ENCODE measurements around the gene CCDC50. TPM values are rescaled to one million over a fixed set of nuclear protein-coding genes. Genes with fewer than 3 reads are reported as not detected.

CCDC50 gene
- total RNA-seq, 1 experiment from 2014 or later, result 106 TPM

DNA sequence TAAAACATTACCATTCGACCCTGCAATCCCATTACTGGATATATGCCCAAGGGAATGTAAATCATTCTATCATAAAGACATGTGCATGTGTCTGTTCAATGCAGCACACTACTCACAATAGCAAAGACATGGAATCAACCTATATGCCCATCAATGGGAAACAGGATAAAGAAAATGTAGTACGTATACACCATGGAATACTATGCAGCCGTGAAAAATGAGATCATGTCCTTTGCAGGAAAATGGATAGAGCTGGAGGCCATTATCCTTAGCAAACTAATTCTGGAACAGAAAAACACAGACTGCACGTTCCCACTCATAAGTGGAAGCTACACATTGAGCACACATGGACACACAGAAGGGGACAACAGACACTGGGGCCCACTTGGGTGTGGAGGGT is 111.3 kb downstream of the CCDC50 start:
- H3K79me2 ChIP-seq (ENCODE audit: low read depth), result no peaks in the 10 kb centered on the region
- H3K4me1 ChIP-seq (replicated peaks; ENCODE audit: insufficient read depth), result no peaks in the 10 kb centered on the region
- H3K9me2 ChIP-seq (ENCODE audit: insufficient read depth), result no peaks in the 10 kb centered on the region
- H3K4me2 ChIP-seq, result no peak overlapping the region
- no peaks in the 10 kb centered on the region for H3K27me3 ChIP-seq (ENCODE audit: insufficient read depth, low read depth)
- ChIA-PET POLR2A (ENCODE audit: unreplicated experiment) (no interaction called here), CTCF (no interaction called here)
- H2AFZ ChIP-seq, result no peak overlapping the region
- BruUV-seq (replicated peaks), result no TSS peak
- no peak for DNase-seq
- no peaks in the 10 kb centered on the region for H3F3A ChIP-seq (ENCODE audit: insufficient read depth, low read depth)
- no peaks in the 10 kb centered on the region for H4K20me1 ChIP-seq (ENCODE audit: insufficient read depth)
- no peaks in the 10 kb centered on the region for H3K9me3 ChIP-seq (ENCODE audit: insufficient read depth, low read depth)
- H3K27ac ChIP-seq, result no peak overlapping the region
- TF ChIP-seq, protein P1, sequence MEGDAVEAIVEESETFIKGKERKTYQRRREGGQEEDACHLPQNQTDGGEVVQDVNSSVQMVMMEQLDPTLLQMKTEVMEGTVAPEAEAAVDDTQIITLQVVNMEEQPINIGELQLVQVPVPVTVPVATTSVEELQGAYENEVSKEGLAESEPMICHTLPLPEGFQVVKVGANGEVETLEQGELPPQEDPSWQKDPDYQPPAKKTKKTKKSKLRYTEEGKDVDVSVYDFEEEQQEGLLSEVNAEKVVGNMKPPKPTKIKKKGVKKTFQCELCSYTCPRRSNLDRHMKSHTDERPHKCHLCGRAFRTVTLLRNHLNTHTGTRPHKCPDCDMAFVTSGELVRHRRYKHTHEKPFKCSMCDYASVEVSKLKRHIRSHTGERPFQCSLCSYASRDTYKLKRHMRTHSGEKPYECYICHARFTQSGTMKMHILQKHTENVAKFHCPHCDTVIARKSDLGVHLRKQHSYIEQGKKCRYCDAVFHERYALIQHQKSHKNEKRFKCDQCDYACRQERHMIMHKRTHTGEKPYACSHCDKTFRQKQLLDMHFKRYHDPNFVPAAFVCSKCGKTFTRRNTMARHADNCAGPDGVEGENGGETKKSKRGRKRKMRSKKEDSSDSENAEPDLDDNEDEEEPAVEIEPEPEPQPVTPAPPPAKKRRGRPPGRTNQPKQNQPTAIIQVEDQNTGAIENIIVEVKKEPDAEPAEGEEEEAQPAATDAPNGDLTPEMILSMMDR (conservative IDR thresholded peaks at IDR 0.05), result no peak
- no peak for TF ChIP-seq EZH2 (IDR thresholded peaks at IDR 0.05; ENCODE audit: low read depth)
- intact Hi-C loops (cut with micrococcal nuclease; ENCODE audit: unreplicated experiment), result no loop called here
- H3K36me3 ChIP-seq (ENCODE audit: low read depth), result no peaks in the 10 kb centered on the region
- no peak overlapping the region for H3K4me3 ChIP-seq

DNA sequence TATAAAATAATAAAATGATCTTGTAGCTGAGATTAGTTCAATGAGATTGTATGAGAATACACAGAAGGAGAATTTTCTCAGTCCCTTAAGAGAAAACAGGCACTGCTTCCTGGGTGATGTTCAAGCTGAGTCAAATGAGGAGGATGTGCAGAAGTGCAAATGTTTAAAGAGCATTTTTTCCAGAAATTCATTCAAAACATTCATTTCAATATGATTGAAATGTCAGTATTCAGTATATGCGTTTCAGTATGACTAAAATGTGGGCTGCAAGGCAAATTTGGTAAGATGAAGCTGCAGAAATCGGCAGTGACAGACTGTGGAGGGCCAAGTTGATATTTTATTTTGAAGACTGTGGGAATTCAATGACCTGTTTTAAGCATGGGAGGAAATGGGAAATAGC is 112.5 kb downstream of the CCDC50 start:
- Histone ChIP-seq H3F3A (ENCODE audit: insufficient read depth, low read depth) (no peaks in the 10 kb centered on the region), H3K9me3 (ENCODE audit: insufficient read depth, low read depth) (no peaks in the 10 kb centered on the region), H3K9me2 (ENCODE audit: insufficient read depth) (no peaks in the 10 kb centered on the region), H3K79me2 (ENCODE audit: low read depth) (no peaks in the 10 kb centered on the region), H3K4me1 (replicated peaks; ENCODE audit: insufficient read depth) (no peaks in the 10 kb centered on the region), H4K20me1 (ENCODE audit: insufficient read depth) (no peaks in the 10 kb centered on the region), H2AFZ (no peak overlapping the region), H3K4me2 (no peak overlapping the region), H3K4me3 (no peak overlapping the region), H3K36me3 (ENCODE audit: low read depth) (no peaks in the 10 kb centered on the region), H3K27ac (no peak overlapping the region), H3K27me3 (ENCODE audit: insufficient read depth, low read depth) (no peaks in the 10 kb centered on the region)
- no peak for TF ChIP-seq EZH2 (IDR thresholded peaks at IDR 0.05; ENCODE audit: low read depth)
- TF ChIP-seq, protein P1 (conservative IDR thresholded peaks at IDR 0.05), result no peak
- CTCF ChIA-PET, result no interaction called here
- BruUV-seq (replicated peaks), result no TSS peak
- POLR2A ChIA-PET (ENCODE audit: unreplicated experiment), result no interaction called here
- no peak for DNase-seq
- intact Hi-C loops (cut with micrococcal nuclease; ENCODE audit: unreplicated experiment), result no loop called here

DNA sequence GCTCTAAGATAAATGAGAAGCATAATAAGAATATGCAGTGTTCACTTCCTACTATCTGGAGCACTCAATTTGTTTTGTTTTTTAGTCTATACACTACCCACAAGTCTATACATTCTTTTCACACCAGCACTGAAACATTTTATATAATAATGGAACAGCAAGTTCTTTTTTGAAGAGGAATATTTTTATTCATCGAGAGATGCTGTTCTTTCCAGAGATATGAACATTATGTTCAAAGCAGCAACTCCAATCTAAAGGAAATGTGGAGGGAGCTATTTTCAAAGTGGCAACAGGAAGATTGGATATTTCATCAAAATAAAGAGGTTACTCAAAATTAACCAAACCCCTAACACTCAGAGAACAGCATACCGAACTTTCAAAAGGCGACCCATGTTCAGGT is 115.4 kb downstream of the CCDC50 start:
- CTCF ChIA-PET, result no interaction called here
- Histone ChIP-seq H3K4me1 (replicated peaks; ENCODE audit: insufficient read depth) (no peaks in the 10 kb centered on the region), H4K20me1 (ENCODE audit: insufficient read depth) (no peaks in the 10 kb centered on the region), H3K4me2 (no peak overlapping the region), H3K9me3 (ENCODE audit: insufficient read depth, low read depth) (no peaks in the 10 kb centered on the region), H3K27me3 (ENCODE audit: insufficient read depth, low read depth) (no peaks in the 10 kb centered on the region), H2AFZ (0 out of 2 replicates have a peak overlapping the region, but pooled peaks have one; percentile 2), H3K36me3 (ENCODE audit: low read depth) (no peaks in the 10 kb centered on the region), H3F3A (ENCODE audit: insufficient read depth, low read depth) (no peaks in the 10 kb centered on the region), H3K79me2 (ENCODE audit: low read depth) (no peaks in the 10 kb centered on the region), H3K27ac (no peak overlapping the region), H3K9me2 (ENCODE audit: insufficient read depth) (no peaks in the 10 kb centered on the region), H3K4me3 (no peak overlapping the region)
- no TSS peak for BruUV-seq (replicated peaks)
- intact Hi-C loops (cut with micrococcal nuclease; ENCODE audit: unreplicated experiment), result loop anchor here (2.0 kb wide), 1 partner anchor 32 kb away; no protein-coding TSS in a partner anchor
- POLR2A ChIA-PET (ENCODE audit: unreplicated experiment), result interaction anchor here (0.6 kb wide), 1 partner anchor 701 kb away, joined by 4 read pairs; no protein-coding TSS in a partner anchor
- TF ChIP-seq, protein P1 (conservative IDR thresholded peaks at IDR 0.05), result no peak
- no peak for TF ChIP-seq EZH2 (IDR thresholded peaks at IDR 0.05; ENCODE audit: low read depth)
- no peak for DNase-seq

Other genes starting within 250 kb of the CCDC50 start
- gene OSTN, start 130.2 kb upstream of the CCDC50 start, total RNA-seq (2021), result not detected in 2 replicates
- gene UTS2B, start 1.1 kb downstream of the CCDC50 start, total RNA-seq (2021), result 1.1 TPM in 2 replicates
- gene PYDC2, start 131.8 kb downstream of the CCDC50 start, total RNA-seq (2021), result not detected in 2 replicates

Data from PC-9 (cell line).